DMS153 treated with DMSO at 0.1 percent for 48 hours (cell line): ENCODE data around the gene DLL4.

Experiments
- DNase-seq: peaks from one replicate; lab custom pipeline; 2025; ENCODE audit not compliant: unreplicated experiment; lab: John Stamatoyannopoulos, UW

Gene DLL4

GRCh38 chr15:40985541-40986330 is 56.6 kb downstream of the DLL4 start:
- no peak for DNase-seq

GRCh38 chr15:40986820-40987219 is 57.7 kb downstream of the DLL4 start:
- no peak for DNase-seq

- DNase-seq = no peak
Measured at GRCh38 chr15:40988156-40988555, 59.0 kb downstream of the DLL4 start.
